ENCODE measurements around the gene CALD1. TPM values are rescaled to one million over a fixed set of nuclear protein-coding genes. Genes with fewer than 3 reads are reported as not detected.

CALD1 gene
- total and polyA plus RNA-seq, 7 donors: 16.8 to 59.5 (median 25.0) TPM

DNA sequence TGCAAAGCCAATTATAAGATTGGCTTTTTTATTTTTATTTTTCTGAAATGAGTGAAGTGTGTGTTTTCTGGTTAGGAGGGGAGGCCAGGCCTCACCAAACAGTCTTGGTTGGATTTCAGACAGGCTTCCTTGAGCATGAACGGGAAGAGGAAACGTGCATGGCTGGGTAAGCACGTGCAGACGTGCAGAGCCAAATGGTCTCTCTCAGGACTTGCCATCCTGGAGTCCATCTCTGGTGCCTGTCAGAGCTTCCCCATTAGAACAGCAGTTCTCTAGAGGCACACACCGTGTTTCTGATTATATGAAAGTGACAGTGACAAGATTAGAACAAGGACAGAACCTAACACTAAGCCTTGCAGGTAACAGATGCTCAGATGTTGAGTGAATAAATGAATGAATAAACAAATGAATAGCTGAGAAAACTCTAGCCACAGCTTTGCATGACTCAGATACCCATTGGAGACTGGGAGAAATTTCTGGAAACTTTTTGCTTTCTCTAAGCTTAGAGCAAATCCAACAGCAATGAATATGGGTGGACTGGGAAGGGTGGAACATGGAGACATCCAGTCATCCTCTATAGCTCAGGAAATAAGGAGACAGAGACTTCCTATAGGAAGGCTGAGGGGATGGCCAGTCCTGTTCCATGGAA is 11.8 kb upstream of the CALD1 start:
- intact Hi-C loops (cut with DNase I): no loop called here
- H3K36me3 ChIP-seq (ENCODE audit: insufficient read depth in 1 of 2, low read depth in 1 of 2): no peaks in the 10 kb centered on the region
- no peak for ATAC-seq
- WGBS, 3 donors: 28 to 44% (median 35%) methylated on average over 5 of the region's 5 CpGs
- no peak overlapping the region for H3K4me3 ChIP-seq
- H3K4me1 ChIP-seq: no peaks in the 10 kb centered on the region
- H3K9me3 ChIP-seq: no peaks in the 10 kb centered on the region
- no peaks in the 10 kb centered on the region for H3K27me3 ChIP-seq (ENCODE audit: insufficient read depth in 3 of 3, low read length in 2 of 3)
- no peak for TF ChIP-seq CTCF (IDR thresholded peaks at IDR 0.05)
- DNase-seq: no peak
- H3K27ac ChIP-seq: peak overlapping the region; percentile 32

- no peaks in the 10 kb centered on the region for H3K9me3 ChIP-seq
- ATAC-seq (no peak), DNase-seq (no peak)
- H3K4me1 ChIP-seq: no peaks in the 10 kb centered on the region
- peak overlapping the region; percentile 32 for H3K27ac ChIP-seq
- TF ChIP-seq CTCF (IDR thresholded peaks at IDR 0.05): no peak
- H3K4me3 ChIP-seq: no peak overlapping the region
- H3K27me3 ChIP-seq (ENCODE audit: insufficient read depth in 3 of 3, low read length in 2 of 3): no peaks in the 10 kb centered on the region
- no peaks in the 10 kb centered on the region for H3K36me3 ChIP-seq (ENCODE audit: insufficient read depth in 1 of 2, low read depth in 1 of 2)
- intact Hi-C loops (cut with DNase I): no loop called here
- 72 to 83% (median 73%) methylated on average over 4 of the region's 4 CpGs for WGBS, 3 donors
These were observed 11.2 kb upstream of the CALD1 start for GRCh38 chr7:134768243-134768642.

DNA sequence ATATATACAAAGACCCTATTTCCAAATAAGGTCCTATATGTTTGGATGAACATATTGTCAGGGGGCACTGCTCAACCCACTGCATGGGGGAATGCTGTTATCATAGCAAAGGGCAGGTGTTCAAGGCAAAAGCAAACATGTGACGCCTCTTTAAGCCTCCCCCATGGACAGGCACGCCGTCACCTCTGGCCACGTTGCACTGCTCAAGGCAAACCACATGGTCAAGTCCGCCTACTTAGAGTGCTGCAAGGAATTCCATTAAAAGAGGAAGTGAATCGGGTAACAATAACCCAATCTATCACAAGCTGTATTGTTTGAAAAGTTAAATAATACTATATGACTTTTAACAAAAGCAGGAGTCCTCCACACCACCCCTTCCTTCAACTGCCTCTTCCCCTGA is 8.8 kb upstream of the CALD1 start:
- intact Hi-C loops (cut with DNase I): no loop called here
- H3K27ac ChIP-seq: no peak overlapping the region
- WGBS, 3 donors: 80 to 85% (median 85%) methylated on average over 6 of the region's 6 CpGs

GRCh38 chr7:134771111-134771510 is 8.3 kb upstream of the CALD1 start:
- Histone ChIP-seq H3K4me3 (no peak overlapping the region), H3K27ac (no peak overlapping the region), H3K4me1 (no peaks in the 10 kb centered on the region), H3K9me3 (no peaks in the 10 kb centered on the region), H3K27me3 (ENCODE audit: insufficient read depth in 3 of 3, low read length in 2 of 3) (no peaks in the 10 kb centered on the region), H3K36me3 (ENCODE audit: insufficient read depth in 1 of 2, low read depth in 1 of 2) (no peaks in the 10 kb centered on the region)
- no peak for TF ChIP-seq CTCF (IDR thresholded peaks at IDR 0.05)
- DNase-seq (no peak), ATAC-seq (no peak)
- 76 to 87% (median 78%) methylated on average over 3 of the region's 3 CpGs for WGBS, 3 donors
- intact Hi-C loops (cut with DNase I): no loop called here

More for the DNA sequence above, 8.8 kb upstream of the CALD1 start:
- H3K36me3 ChIP-seq (ENCODE audit: insufficient read depth in 1 of 2, low read depth in 1 of 2): no peaks in the 10 kb centered on the region
- H3K4me1 ChIP-seq: no peaks in the 10 kb centered on the region
- TF ChIP-seq CTCF (IDR thresholded peaks at IDR 0.05): no peak
- no peak overlapping the region for H3K4me3 ChIP-seq
- H3K9me3 ChIP-seq: no peaks in the 10 kb centered on the region
- H3K27me3 ChIP-seq (ENCODE audit: insufficient read depth in 3 of 3, low read length in 2 of 3): no peaks in the 10 kb centered on the region
- ATAC-seq (no peak), DNase-seq (no peak)

DNA sequence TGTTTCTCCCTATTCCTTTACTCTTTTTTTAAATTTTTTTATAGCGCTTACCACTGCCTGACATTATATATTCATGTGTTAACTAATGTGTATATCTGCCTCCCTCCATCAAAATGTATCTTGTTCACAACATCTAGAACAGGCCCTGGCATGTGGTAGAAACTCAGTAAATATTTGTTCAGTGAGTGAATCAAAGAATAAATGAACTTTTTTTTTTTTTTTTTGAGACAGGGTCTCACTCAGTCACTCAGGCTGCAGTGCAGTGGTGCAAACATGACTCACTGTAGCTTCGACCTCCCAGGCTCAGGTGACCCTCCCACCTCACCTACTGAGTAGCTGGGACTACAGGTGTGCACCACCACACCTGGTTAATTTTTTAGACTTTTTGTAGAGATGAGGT is 7.5 kb upstream of the CALD1 start:
- Histone ChIP-seq H3K27me3 (ENCODE audit: insufficient read depth in 3 of 3, low read length in 2 of 3) (no peaks in the 10 kb centered on the region), H3K4me1 (no peaks in the 10 kb centered on the region), H3K36me3 (ENCODE audit: insufficient read depth in 1 of 2, low read depth in 1 of 2) (no peaks in the 10 kb centered on the region), H3K27ac (no peak overlapping the region), H3K9me3 (no peaks in the 10 kb centered on the region), H3K4me3 (no peak overlapping the region)
- no peak for ATAC-seq
- 84 to 100% (median 94%) methylated on average over 2 of the region's 2 CpGs for WGBS, 3 donors
- no peak for TF ChIP-seq CTCF (IDR thresholded peaks at IDR 0.05)
- no peak for DNase-seq
- intact Hi-C loops (cut with DNase I): no loop called here

Measured in psoas muscle (tissue), 8 donors.